GM21737 (cell line): ENCODE results near the gene MSI2.
"Not testable (repeated sequence)": the region's sequence is repeated elsewhere in the genome, so short reads cannot be mapped to it uniquely, and the experiment has no call there.

ENCODE experiments used
- ATAC-seq: cut with Tn5 transposase; IDR thresholded peaks from one replicate; pipeline ENCODE4 v1.9.1; 2021; ENCODE audit warnings: mild to moderate bottlenecking, moderate library complexity; ENCODE audit not compliant: unreplicated experiment

The MSI2 gene

DNA sequence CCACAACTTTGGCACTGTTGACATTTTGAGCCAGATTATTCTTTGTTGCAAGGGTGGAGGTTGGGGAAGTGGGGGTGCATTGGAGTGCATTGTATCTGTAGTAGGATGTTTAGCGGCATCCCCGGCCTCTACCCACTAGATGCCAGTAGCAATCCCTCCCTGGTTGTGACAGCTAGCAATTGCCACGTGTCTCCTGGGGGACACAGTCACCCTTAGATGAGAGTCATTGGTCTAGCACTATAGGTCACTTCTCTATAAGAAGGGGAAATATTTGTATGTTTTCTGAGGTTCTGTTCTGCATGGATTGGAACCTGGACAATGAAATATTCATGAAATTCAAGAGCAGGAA is 32.4 kb downstream of the MSI2 start:
- ATAC-seq: no peak

DNA sequence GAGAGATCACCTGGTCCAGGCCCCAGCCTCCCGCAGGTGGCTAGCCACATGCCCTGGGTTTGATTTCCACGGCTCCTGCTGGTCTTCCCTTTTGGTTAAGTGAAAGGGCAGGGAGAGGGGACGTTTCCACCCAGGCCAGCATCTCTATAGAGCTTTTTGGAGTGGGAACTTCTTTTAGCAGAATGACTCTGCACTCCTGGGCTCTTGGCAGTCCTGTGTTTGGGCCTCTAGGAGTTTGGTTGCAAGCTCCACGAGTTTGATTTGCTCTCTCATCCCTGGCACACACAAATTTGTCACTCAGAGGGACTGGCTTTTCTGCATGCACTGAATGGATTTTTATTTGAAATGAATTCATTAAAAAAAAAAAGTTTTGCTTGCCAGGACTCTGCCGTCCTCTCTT is 32.8 kb downstream of the MSI2 start:
- no peak for ATAC-seq

DNA sequence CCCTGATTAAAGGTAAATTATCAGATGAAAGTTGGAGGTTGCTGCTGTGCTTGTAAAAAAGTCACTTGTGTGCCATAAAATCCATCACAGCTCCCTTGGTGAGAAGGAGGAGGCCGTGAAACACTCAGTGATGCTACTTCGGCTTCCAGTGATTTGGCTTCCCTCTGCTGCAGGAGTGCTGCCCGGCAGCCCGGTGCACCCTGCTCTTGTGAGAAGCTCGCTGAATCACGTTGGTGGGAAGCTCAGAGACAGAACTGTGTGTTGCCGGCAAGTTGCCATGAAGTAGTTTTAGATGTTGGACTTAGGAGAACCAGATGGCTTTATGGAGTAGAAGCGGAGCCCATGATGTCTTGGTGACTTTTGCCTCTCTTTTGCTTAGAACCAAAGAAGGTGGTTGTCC is 33.3 kb downstream of the MSI2 start:
- no peak for ATAC-seq

DNA sequence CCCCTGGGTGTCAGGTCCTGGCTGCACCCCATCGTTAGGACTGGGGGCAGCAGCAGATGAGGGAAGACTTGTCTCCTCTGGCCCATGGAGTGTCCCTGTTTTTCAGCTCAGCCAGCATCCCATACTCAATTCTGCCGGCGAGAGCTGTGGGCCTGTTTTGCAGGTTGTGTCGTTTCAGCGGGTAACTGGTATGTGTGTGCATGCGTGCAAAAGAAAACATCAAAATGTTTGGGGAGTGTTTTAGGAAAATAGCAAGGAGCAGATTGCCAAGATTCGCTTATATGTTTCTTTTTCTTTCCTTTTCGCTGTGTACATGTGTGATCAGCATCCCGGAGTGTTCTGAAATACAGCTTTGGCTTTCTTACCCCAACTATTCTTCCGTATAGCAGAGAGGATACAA is 34.7 kb downstream of the MSI2 start:
- no peak for ATAC-seq

DNA sequence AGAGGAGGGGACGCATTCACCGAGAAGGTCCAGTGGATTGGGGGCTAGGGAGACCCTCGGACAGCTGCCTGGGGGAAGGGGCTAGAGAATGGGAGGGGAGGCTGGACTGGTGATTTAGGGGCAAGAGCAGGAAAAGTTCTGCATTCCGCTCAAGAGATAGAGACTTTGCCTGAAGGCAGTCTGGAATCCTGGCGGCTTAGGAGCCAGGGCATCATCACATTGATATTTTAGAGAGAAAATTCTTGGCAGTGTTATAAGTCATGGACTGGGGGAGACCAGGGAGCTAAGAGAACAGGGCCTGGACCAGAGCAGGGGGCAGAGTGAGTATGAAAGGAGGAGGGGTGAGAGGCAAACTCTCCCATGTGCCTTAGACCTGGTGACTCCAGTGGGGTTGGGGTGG is 35.8 kb downstream of the MSI2 start:
- no peak for ATAC-seq

DNA sequence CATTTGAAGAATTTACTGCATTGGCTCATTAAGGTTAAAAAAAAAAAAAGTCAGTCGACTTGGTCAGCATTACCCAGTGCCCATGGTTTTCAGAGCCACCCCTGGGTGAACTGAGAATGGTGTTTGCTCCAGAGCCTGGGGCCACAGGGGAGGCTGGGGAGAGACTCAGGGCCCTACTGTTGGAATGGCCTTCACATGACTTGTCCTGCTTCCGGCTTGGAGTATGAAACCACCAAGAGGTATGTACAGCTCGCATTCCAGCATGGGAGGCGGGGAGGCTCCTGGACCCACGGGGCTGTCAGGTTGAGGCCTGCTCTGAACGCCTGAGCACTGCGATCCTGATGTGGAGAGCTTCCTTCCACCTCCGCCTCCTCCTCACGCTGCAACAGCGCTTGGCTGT is 36.8 kb downstream of the MSI2 start:
- no peak for ATAC-seq

DNA sequence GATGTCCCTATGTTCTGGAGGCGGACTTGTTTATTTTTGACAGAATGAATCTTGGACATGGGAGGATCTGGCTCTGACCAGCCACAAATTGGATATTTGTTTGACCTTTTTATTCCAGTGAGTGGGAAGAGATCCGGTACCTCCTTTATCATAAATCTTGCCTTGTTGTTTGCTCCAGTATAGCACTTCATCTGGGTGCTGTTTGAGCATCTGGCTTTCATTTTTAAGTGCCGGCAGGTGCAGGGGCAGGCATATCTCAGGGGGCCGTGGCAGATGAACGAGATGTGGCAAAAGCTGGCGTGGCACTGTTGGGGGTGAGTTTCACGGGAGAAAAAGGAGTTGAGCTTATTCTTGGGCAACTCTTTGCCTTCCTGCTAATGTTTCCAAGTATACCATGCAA is 37.8 kb downstream of the MSI2 start:
- ATAC-seq: no peak

DNA sequence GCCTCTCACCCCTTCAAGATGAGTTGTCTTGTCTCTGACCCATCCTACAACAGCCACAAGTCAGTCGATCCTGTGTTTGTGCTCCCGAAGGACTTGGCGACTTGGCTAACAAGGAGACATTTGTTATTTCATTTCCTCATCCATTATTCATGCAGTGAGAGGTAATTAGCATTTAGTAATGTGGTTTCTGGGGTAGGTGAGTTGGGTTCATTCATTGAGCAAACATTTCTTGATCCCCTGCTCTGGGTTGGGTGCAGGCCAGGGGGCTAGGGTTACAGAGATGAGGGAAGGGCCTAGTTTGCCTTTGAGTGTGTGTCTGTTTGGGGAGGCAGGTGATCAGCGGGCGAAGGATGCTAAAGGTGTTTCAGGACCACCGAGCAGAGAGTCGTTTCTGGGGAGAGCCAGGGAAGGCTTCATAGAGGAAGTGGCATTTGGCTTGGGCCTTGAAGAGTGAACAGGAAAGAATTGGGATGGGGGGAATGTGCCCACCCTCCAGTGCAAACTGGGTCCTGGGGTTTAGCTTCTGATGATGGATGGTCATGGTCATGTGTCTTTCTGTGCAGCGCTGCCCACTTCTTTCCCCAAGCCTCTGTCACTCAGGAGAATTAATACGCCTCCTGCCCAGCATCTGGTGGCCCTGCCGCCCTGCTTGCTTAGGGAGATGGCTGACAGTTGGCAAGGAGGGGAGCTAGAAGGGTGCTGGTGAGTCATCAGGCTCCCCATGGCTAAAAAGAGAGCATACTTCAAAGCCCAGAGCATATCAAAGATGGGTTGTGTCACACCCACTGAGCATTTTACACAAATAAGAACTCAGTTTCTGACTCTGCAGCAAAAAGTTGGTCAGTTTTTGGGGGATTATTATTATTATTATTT is 38.5 kb downstream of the MSI2 start:
- no peak for ATAC-seq

DNA sequence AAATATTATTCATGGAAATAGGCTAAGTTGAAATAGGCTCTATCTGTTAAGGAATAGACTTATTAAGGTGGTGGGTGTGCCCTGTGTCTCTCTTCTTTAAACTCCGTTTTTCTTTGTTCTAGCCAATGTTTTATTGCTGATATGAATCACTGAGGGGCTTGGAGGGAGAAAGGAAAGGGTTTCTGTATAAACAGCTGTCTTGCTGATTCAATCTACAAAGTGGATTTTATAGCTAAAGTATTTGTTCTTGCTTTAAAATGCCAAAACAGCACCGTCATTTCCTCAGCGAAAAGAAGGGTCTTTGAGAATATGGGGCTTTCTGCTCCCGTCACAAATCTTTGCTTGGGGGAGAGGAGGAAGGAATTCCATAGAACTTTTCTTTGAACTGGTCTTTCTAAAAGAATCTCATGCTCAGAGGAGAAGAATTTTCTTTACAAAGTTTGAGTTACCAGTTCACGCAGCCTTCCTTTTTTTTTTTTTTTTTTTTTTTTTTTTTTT is 39.3 kb downstream of the MSI2 start:
- no peak for ATAC-seq

DNA sequence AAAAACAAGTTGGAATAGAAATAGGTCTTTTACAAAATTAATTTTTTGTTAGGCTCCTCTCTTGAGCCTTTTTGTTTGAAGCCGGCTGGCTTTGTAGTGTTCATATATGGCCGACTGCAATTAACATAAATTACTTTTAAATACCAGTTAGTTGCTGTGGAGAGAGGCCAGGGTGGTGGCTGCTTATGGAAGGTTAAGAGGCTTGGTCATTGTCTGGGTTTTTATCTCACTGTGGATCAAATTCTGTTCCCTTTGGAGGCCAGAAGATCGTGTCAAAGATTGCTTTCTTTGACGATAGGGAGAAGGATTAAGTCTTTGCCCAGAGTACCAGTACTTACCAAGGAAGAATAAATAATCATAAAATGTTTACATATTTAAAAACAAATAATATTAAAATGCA is 39.9 kb downstream of the MSI2 start:
- ATAC-seq: no peak

DNA sequence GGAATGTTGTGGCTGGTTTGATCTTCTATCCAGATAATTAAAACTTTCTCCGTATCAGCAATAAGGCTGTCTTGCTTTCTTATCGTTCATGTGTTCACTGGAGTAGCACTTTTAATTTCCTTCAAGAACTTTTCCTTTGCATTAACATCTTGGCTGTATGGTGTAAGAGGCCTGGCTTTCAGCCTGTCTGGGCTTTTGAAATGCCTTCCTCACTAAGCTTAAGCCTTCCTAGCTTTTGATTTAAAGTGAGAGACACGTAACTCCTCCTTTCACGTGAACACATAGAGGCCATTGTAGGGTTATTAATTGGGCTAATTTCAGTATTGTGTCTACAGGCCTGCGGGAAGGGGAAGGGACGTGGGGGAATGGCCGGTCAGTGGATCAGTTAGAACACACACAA is 42.9 kb downstream of the MSI2 start:
- no peak for ATAC-seq

DNA sequence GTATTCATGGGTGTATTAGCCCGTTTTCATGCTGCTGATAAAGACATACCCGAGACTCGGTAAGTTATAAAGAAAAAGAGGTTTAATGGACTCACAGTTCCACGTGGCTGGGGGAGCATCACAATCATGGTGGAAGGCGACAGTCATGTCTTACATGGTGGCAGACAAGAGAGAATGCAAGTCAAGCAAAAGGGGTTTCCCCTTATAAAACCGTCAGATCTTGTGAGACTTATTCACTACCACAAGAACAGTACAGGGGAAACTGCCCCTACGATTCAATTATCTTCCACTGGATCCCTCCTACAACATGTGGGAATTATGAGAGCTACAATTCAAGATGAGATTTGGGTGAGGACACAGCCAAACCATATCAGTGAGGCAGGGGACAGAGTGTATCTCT is 44.3 kb downstream of the MSI2 start:
- ATAC-seq: not testable (repeated sequence)

DNA sequence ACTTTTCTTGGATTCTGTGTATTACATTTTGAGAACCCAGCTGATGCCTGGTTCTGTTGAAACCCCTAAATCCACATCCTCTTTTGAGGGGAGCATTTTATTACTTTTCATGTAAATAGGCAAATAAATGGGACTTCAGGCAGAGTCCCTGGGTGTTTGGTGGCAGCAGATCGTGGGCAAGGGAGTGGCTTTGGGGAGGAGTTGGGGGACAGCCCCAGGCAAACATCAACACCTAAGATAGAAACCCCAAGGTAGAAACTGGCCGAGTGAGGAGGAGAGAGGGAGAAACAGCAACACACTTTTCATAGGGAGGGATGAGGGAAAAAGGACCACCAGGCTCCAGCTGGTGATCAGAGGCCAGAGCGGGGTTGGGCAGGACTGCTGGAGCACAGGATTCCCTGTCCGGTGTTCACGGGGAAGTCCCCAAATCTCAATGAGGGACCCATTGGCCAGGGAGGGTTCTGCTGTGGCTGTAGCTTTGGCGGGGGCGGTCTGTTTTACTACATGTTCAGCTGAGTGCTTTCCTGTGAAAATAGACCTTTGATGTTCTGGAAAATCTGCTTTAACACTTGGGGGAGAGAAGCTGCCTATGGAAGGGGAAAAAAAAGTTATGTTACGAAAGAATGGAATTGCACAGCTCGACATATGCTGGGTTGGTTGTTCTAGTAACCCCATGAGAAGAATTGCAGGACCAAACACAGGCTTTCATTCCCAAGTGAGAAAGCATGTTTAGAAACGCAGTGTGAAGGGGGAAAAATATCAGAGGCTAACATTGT is 46.6 kb downstream of the MSI2 start:
- ATAC-seq: no peak

DNA sequence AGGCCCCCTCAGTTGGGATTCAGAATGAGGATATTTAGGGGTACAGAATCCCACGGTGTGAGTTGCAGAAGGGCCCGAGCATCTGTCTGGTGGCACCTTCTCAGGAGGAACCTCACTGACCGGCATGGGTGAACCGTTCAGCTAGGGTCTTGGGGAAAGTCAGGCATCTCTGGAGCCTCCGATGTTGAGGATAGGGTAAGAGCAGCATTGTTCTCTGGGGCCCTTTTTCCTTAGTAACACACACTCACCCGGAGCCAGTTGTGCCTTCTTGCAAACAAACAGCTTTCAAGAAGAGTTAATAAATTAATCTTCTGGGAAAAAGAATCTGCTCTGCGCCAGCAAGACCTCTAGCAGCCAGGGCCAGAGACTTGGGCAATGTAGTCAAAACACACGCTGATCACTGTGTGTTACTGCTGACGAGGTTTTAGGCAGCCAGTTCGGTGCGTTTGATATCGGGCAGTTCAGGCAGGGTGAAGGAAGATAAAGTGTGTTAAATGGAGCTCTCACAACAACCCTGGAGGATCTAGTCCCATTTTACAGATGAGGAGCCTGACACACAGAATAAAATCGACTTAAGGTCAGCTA is 48.9 kb downstream of the MSI2 start:
- ATAC-seq: no peak

DNA sequence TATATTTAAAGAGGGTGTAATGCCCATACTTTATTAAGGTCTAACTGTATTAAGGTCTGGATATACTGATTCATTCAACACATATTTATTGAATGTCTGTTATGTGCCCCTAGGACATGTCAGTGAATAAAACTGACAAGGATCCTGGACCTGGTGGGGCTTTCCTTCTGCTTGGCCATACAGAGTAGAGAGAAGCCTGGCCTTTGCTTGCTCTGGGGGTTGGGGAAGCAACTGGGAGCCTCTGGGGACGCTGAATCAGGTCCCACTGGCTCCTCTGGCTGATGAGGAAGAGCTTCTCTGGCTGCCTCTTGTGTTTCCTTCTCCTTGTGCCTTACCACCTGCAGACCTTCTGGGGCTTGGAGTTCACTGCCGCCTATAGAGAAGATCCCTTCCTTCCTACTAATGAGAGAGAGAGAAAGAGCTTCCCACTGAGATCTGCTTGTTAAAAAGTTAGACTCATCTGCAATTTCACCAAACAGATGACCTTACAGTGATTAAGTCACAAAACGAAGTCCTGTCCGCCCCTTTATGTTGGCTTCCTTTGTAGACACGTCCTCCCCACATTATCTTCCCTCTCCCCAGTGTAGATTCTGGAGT is 49.7 kb downstream of the MSI2 start:
- ATAC-seq: no peak

DNA sequence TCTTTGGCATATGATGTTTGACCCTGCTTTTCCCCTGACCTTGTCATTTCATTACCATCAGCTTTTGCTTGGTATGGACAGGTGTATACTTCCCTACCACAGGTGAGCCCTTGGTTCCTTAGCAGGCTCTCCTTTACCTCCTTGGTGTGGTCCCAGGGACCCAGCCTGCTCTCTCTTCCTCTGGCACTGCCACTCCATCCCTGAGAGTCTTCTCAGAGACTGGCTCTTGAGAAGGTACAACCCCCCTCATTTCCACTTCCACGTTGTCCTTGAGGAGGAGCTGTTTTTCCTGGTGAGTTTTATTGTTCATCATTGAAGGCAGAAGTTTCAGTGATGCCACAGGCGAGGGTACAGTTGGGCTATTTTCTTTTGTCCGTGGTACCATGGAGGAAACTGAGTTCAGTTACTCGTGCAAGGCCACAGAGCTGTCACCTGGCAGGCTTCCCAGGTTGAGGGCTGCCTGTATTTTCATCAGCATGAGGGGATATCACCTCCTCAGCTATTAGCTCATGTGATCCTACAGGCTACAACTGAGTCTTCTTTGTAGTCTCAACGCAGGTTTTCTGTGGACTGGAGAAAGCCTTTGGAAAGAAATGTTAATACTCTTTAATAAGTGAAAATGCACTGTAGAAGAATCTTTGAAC is 52.3 kb downstream of the MSI2 start:
- ATAC-seq: no peak

DNA sequence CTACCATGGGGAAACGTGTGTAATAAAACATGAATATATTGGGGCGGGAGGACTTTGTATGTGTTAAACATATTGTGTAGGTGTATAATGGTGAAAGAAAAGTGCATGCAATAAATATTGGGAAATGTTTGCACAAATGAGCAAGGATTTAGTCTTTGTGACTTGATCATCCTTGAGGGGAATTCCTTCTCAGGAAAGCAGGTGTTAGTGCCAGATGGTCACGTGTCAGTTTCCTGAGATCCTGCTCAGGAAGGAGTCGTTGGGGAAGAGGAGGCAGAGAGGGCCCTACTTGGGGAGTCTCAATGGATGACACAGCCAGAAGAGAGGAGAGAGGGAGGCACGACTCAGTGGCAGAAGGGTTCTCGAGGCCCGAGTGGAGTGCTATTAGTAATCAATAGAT is 53.2 kb downstream of the MSI2 start:
- no peak for ATAC-seq

DNA sequence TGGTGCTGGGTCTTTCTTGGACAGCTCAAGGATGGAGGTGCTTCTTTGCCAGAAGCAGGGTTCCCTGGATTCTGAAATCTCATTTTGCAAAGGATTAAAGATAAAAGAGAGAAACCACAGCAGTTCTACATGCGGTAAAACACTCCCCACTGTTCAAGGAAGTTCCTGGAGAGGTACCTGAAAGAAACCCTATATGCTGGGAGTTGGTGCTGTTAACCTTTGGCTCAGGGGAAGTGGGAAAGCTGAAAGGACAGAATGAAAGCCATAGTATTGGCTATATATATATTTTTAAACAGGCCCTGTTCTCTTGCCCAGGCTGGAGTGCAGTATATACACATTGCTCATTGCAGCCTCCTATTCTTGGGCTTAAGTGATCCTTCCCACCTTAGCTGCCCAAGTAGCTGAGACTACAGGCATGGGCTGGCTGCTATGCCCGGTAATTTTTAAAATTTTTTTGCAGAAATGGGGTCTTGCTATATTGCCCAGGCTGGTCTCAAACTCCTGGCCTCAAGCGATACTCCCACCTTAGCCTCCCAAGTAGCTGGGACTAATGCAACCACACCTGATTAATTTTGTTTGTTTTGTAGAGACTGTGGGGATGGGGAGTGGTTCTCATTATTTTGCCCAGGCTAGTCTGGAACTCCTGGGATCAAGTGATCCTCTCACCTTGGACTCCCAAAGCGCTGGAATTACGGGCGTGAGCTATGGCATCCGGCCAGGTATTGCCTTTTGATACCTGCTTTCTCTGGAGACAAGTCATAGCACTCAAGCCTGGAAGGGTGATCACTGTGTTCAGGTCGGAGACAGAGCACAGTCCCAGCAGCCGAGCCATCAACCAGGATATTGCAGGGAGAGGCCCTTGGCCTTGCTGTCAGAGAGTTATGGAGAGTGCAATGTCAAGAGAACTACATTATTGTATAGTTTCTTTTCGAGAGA is 55.2 kb downstream of the MSI2 start:
- ATAC-seq: no peak

DNA sequence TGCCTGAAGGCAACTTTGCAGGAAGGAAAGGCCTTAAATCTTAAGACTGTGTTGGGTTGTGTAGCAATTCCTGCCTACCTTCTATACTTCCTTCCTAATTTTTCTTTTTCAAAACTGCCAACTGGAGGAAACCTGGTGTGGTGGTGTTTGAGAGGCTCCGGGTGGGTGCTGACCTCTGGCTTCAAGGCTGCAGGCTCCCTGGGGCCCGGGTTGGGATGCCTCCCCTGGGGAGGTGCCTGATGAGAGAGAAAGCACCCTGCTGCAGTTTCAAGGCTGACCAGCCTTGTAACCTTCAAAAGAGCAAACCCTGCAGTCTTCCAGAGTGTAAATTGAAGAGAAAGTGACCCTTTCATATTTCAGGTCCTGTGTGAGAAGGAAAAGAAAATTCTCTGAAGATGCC is 55.9 kb downstream of the MSI2 start:
- no peak for ATAC-seq
